Peyer's patch (tissue), 4 donors: ENCODE data around the gene DHPS.

ENCODE experiments used
- CTCF ChIP-seq, 6 experiments: fragments of 450-650 bp in 4 of 6; fragments of 200-600 bp in 2 of 6; sonication (generic) in 1 of 6; IDR thresholded peaks; one replicate each; pipeline ENCODE4 v1.5.1; 2017 to 2019; ENCODE audit warnings: antibody characterized with exemption in 6 of 6, mild to moderate bottlenecking in 3 of 6, moderate library complexity in 1 of 6
- POLR2A ChIP-seq, 2 donors: fragments of 450-650 bp; IDR thresholded peaks; one replicate each; pipeline ENCODE4 v1.5.1; 2017; ENCODE audit warnings: antibody characterized with exemption in 2 of 2, mild to moderate bottlenecking in 2 of 2, moderate library complexity in 2 of 2

- TF ChIP-seq POLR2A (IDR thresholded peaks at IDR 0.05) (no peak), CTCF (IDR thresholded peaks at IDR 0.05) (no peak)
Measured at GRCh38 chr19:12703046-12703445, 21.4 kb upstream of the DHPS start.
